HG03108 (cell line): ENCODE results near the gene KCNK4.

Source experiments
- ATAC-seq: cut with Tn5 transposase; IDR thresholded peaks from one replicate; pipeline ENCODE4 v1.9.1; 2021; ENCODE audit warnings: moderate library complexity; ENCODE audit not compliant: unreplicated experiment

KCNK4 gene

GRCh38 chr11:64342869-64343745, 52.0 kb downstream of the KCNK4 start:
- ATAC-seq: no peak

GRCh38 chr11:64343767-64344559, 52.9 kb downstream of the KCNK4 start:
- no peak for ATAC-seq

GRCh38 chr11:64344787-64345186, 53.7 kb downstream of the KCNK4 start:
- no peak for ATAC-seq

DNA sequence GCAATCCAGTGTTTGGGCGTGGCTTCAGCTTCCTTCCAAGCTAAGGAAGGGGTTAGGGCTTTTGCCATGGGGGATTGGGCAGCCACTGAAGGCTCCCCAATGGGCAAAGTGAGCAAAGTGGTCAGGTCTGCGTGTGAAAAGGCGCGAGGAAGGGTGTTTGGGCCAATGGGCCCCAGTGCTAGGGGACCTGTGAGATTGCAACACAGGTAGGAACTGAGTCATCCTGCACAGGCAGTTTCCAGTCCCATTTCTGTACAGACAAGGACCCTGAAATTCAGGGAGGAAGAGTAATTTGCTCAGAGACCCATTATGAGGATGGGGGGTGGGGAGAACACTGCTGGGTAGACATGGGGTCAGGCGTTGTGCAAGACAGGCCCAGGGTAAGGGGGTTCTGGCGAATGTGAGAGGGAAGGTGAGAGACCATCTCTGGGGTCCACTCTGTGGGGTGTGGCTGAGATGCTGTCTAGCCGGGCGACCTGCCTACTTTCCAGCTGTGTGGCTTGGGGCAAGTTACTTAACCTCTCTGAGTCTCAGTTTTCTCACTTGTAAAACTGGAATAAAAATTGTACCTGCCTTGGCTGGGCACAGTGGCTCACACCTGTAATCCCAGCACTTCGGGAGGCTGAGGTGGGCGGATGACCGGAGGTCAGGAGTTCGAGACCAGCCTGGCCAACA, 56.2 kb downstream of the KCNK4 start:
- ATAC-seq: no peak

GRCh38 chr11:64348383-64349024, 57.4 kb downstream of the KCNK4 start:
- ATAC-seq: no peak

DNA sequence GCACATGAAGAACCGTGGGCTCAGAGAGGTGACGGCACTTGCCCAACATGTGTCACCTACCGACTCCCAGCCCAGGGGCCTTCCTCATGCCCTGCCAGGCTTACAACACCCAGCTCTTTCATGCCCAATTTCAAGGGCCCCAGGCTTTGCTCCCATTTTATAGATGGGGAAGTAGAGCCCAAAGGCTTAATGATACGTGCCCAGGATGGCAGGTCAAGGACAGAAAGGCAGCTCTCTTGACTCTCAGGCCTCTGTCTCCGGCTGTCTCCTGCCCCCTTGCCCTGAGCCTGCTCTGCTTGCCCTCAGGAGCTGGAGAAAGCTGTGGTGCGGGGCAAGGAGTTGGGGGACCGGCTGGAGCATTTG, 57.9 kb downstream of the KCNK4 start:
- ATAC-seq: no peak

GRCh38 chr11:64349404-64349803, 58.3 kb downstream of the KCNK4 start:
- ATAC-seq: no peak
